T-cell (primary cell): ENCODE measurements around the gene SLC66A1. TPM values are rescaled to one million over a fixed set of nuclear protein-coding genes. Genes with fewer than 3 reads are reported as not detected.
A peak's percentile ranks its signal among the peaks of the same experiment; 100 is the strongest.
"Not testable (repeated sequence)": the region's sequence is repeated elsewhere in the genome, so short reads cannot be mapped to it uniquely, and the experiment has no call there.

Experiments
- ATAC-seq, 4 experiments: fragments of 200-7000 bp in 3 of 4; fragments of 150-1000 bp in 1 of 4; cut with Tn5 transposase; replicated peaks in 1 of 4; 1 replicate in 3 of 4; 2 replicates in 1 of 4; pipeline ENCODE4 v1.10.0; 2021; ENCODE audit warnings: moderate library complexity in 3 of 4, mild to moderate bottlenecking in 2 of 4, moderate number of reproducible peaks in 1 of 4
- CTCF ChIA-PET, 2 donors: fragments of 300-600 bp; sonication (Branson Sonifier 250); formaldehyde crosslinking; loops; one replicate each; lab custom pipeline; 2022; ENCODE audit warnings: antibody characterized with exemption in 2 of 2; lab: Charles Lee
- POLR2A ChIA-PET, 2 donors: fragments of 300-600 bp; sonication (Branson Sonifier 250); formaldehyde crosslinking; loops; one replicate each; lab custom pipeline; 2022; ENCODE audit warnings: antibody characterized with exemption in 2 of 2; lab: Charles Lee
- DNase-seq, 35 experiments: peaks; one replicate each; pipeline versions ENCODE4 v3.0.0 to v3.0.0-alpha.2; 2013 to 2023
- H3K27ac ChIP-seq: one replicate; pipeline ENCODE4 v1.5.1; 2013; ENCODE audit warnings: low read length
- H3K27me3 ChIP-seq, 2 experiments: replicated peaks in 1 of 2; 1 replicate in 1 of 2; 2 replicates in 1 of 2; pipeline versions ENCODE4 v1.6.1 to v1.7.0; 2013; ENCODE audit warnings: low read length in 1 of 2, mixed read lengths in 1 of 2; ENCODE audit not compliant: control insufficient read depth in 2 of 2, insufficient read depth in 2 of 2; ENCODE audit errors: extremely low read depth in 1 of 2
- H3K36me3 ChIP-seq, 2 donors: 1 replicate in 1 of 2; 2 replicates in 1 of 2; pipeline versions ENCODE4 v1.6.1 to v1.7.0; 2013; ENCODE audit warnings: low read length in 1 of 2; ENCODE audit not compliant: control insufficient read depth in 2 of 2, insufficient read depth in 1 of 2; ENCODE audit errors: extremely low read depth in 1 of 2
- H3K4me1 ChIP-seq, 2 experiments: 1 replicate in 1 of 2; 2 replicates in 1 of 2; pipeline versions ENCODE4 v1.6.1 to v1.7.0; 2013; ENCODE audit warnings: low read length in 2 of 2, mixed read lengths in 1 of 2; ENCODE audit not compliant: insufficient read depth in 2 of 2, control insufficient read depth in 1 of 2; ENCODE audit errors: extremely low read depth in 1 of 2
- H3K4me3 ChIP-seq, 2 donors: 1 replicate in 1 of 2; 2 replicates in 1 of 2; pipeline versions ENCODE4 v1.5.1 to v1.7.0; 2013; ENCODE audit warnings: mild to moderate bottlenecking in 2 of 2, low read length in 1 of 2, moderate library complexity in 1 of 2; ENCODE audit not compliant: control insufficient read depth in 1 of 2; ENCODE audit errors: extremely low read depth in 1 of 2
- H3K9me3 ChIP-seq: 2 replicates; pipeline ENCODE4 v1.7.0; 2013
- H3K27ac Mint-ChIP-seq, 2 donors: one replicate each; pipeline ENCODE4 v1.8.0; 2020 to 2021; ENCODE audit warnings: mild to moderate bottlenecking in 2 of 2, mixed read lengths in 2 of 2
- H3K27me3 Mint-ChIP-seq, 2 donors: one replicate each; pipeline ENCODE4 v1.8.0; 2021 to 2022; ENCODE audit warnings: mixed read lengths in 2 of 2
- H3K36me3 Mint-ChIP-seq: one replicate; pipeline ENCODE4 v1.8.0; 2021; ENCODE audit warnings: mixed read lengths
- H3K4me1 Mint-ChIP-seq, 3 donors: one replicate each; pipeline ENCODE4 v1.8.0; 2020 to 2022; ENCODE audit warnings: mixed read lengths in 3 of 3, mild to moderate bottlenecking in 1 of 3
- H3K4me3 Mint-ChIP-seq, 3 donors: one replicate each; pipeline ENCODE4 v1.8.0; 2020 to 2022; ENCODE audit warnings: mild to moderate bottlenecking in 3 of 3, mixed read lengths in 3 of 3, moderate library complexity in 3 of 3
- H3K9me3 Mint-ChIP-seq, 3 donors: one replicate each; pipeline ENCODE4 v1.8.0; 2020 to 2022; ENCODE audit warnings: mixed read lengths in 3 of 3
- WGBS: methylation state at CpG from one replicate; pipeline ENCODE4 v1.1.5; 2013; ENCODE audit warnings: missing lambda C conversion rate; ENCODE audit not compliant: insufficient coverage; 5-methylcytosine and 5-hydroxymethylcytosine counted together
- total RNA-seq, 35 experiments: library from RNA in 6 of 35; stranded (reverse) in 6 of 35; fragments of 120-200 nt in 1 of 35; gene quantifications; one replicate each; pipeline versions ENCODE4 v1.2.1 to v1.2.4 and lab custom pipeline; 2013 to 2026

Gene SLC66A1
- total RNA-seq, 5 donors from 2014 or later (not counting 1 experiment from before 2014, with no cell fraction given): 3.5 to 8.1 (median 7.1) TPM

DNA sequence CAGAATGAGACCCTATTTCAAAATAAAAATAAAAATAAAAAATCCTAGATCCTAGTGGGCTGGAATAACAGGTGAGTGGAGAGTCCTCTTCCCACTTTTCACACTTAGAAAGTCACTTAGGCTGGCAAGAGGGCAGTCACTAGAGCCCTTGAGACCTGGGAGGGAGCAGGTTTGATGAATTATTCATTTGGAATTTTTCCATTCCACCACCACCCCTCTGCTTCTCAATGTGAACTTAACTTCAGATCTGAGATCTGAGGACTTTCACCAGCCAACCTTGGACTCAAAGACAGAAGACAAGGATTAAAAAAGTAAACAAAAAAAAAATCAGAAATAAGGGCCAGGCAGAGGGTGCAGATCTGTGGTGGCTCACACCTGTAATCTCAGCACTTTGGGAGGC is 40.1 kb upstream of the SLC66A1 start:
- ChIA-PET POLR2A (no interaction called here), CTCF (no interaction called here)
- no peak overlapping the region for H3K4me3 Mint-ChIP-seq

DNA sequence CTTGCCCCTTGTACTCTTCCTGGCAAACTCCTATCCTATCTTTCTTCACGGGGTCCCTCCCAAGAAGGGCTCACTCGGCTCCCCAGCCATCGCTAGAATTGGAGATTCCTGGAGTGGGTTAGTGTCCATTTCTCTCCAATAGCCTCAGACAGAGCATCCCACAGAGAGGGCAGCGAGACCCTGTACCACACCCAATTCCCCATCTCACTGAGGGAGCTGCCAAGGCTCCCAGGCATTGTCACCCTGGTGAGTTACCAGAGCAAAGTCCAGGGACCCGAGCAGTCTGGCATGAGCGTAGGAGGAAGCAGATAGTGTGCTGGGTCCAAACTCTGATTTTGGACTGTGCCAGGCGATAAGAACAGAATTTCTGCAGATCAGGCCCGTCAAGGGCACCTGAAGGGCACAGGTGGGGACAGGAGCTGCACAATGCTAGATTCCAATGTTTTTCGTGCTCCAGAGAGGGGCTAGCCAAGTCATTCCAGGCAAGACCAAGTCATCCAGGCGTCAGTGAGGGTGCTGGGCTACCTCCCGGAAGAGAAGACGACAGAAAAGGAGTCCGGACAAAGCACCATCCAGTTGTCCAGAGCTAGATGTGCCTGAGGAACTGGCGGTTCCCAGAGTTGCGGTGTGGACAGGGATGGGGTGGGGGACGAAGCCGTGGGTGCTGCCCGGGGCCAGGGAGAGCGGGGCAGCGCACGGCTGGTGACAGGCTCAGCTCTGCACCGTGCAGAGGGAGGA is 38.9 kb upstream of the SLC66A1 start:
- WGBS: 94% methylated on average over 19 of the region's 22 CpGs
- Histone ChIP-seq H3K27ac (no peak overlapping the region), H3K27me3 (peaks cover 0 to 24% of the 10 kb centered on the region in 2 experiments), H3K9me3 (no peaks in the 10 kb centered on the region), H3K4me3 (no peak overlapping the region), H3K36me3 (no peaks in the 10 kb centered on the region), H3K4me1 (no peaks in the 10 kb centered on the region)
- POLR2A ChIA-PET: interaction anchor here in 1 of 2 donors (0.7 kb wide), 1 partner anchor 10 kb away, joined by 6 read pairs; no protein-coding TSS in a partner anchor
- peaks cover 0 to 7% (median 0%) of the 10 kb centered on the region in 3 donors for H3K4me1 Mint-ChIP-seq
- no peaks in the 10 kb centered on the region for H3K9me3 Mint-ChIP-seq
- no peak overlapping the region for H3K4me3 Mint-ChIP-seq
- DNase-seq (no peak), ATAC-seq (no peak)
- H3K36me3 Mint-ChIP-seq: peaks cover 6% of the 10 kb centered on the region
- no peak overlapping the region for H3K27ac Mint-ChIP-seq
- CTCF ChIA-PET: interaction anchor here in 1 of 2 donors (0.6 kb wide), 2 partner anchors 120 to 262 kb away, joined by 4 to 5 read pairs; no protein-coding TSS in a partner anchor
- H3K27me3 Mint-ChIP-seq: peaks cover 7 to 26% of the 10 kb centered on the region in 2 donors

More for the DNA sequence above, 40.1 kb upstream of the SLC66A1 start:
- Mint-ChIP-seq H3K27me3 (peaks cover 7 to 26% of the 10 kb centered on the region in 2 donors), H3K9me3 (no peaks in the 10 kb centered on the region), H3K36me3 (peaks cover 6% of the 10 kb centered on the region), H3K4me1 (peaks cover 0 to 7% (median 0%) of the 10 kb centered on the region in 3 donors), H3K27ac (no peak overlapping the region)
- DNase-seq: no peak
- Histone ChIP-seq H3K36me3 (no peaks in the 10 kb centered on the region), H3K4me3 (no peak overlapping the region), H3K9me3 (no peaks in the 10 kb centered on the region), H3K4me1 (no peaks in the 10 kb centered on the region), H3K27me3 (peaks cover 0 to 24% of the 10 kb centered on the region in 2 experiments), H3K27ac (no peak overlapping the region)
- ATAC-seq: no peak

DNA sequence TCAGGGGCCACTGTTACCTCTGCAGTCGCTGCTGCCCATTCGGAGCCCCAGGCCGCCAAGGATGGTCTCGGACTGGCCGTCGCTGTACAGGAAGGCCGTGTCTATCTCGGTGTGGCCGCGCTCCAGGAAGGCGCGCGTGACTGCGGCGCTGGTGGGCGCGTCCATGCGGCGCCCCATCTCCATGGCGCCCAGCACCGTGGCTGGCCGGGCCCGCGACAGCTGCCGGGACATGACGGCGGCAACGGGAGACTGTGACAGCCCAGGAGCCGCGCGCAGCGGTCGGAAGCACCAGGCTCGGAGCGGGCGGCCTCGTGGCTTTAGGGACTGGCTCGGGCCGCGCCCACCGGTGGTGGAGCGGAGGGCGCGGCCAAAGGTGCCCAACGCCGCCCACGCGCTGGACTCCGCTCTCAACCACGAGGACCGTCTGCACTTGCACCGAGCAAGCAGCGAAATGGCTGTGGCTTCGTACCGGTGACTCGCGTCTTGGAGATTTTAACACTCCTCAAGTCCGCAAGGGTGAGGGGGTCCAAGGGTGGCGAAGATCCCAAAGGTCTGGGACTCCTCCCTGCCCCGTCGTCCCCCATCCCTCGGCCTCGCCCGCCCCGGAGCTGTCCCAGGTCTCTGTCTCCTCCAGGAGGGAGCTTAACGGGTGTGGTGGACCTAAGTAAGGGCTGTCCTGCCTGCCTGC is 38.1 kb upstream of the SLC66A1 start:
- peak in 3 of 4 experiments; percentile 41 to 46 (median 44) for ATAC-seq

GRCh38 chr1:19274636-19275035 is 37.5 kb upstream of the SLC66A1 start:
- POLR2A ChIA-PET: no interaction called here
- no peak for ATAC-seq
- H3K9me3 Mint-ChIP-seq: peaks cover 0 to 4% (median 0%) of the 10 kb centered on the region in 3 donors
- 100% methylated on average over 2 of the region's 5 CpGs for WGBS
- H3K4me3 Mint-ChIP-seq: no peak overlapping the region
- no peaks in the 10 kb centered on the region for H3K9me3 ChIP-seq
- H3K27ac ChIP-seq: no peak overlapping the region
- no peaks in the 10 kb centered on the region for H3K4me1 ChIP-seq
- H3K27ac Mint-ChIP-seq: no peak overlapping the region
- CTCF ChIA-PET: interaction anchor here in 1 of 2 donors (0.6 kb wide), 1 partner anchor 55 kb away, joined by 3 read pairs; no protein-coding TSS in a partner anchor
- peaks cover 0 to 7% (median 0%) of the 10 kb centered on the region in 3 donors for H3K4me1 Mint-ChIP-seq
- H3K4me3 ChIP-seq: no peak overlapping the region
- H3K36me3 ChIP-seq: no peaks in the 10 kb centered on the region
- H3K27me3 Mint-ChIP-seq: peaks cover 7 to 26% of the 10 kb centered on the region in 2 donors
- peaks cover 0 to 24% of the 10 kb centered on the region in 2 experiments for H3K27me3 ChIP-seq
- no peak for DNase-seq
- peaks cover 6% of the 10 kb centered on the region for H3K36me3 Mint-ChIP-seq

More for the DNA sequence above, 38.1 kb upstream of the SLC66A1 start:
- H3K4me3 ChIP-seq, H3K9me3 ChIP-seq, H3K36me3 Mint-ChIP-seq, H3K27ac ChIP-seq, H3K36me3 ChIP-seq, H3K27ac Mint-ChIP-seq, H3K9me3 Mint-ChIP-seq, DNase-seq, H3K4me1 ChIP-seq, H3K4me1 Mint-ChIP-seq, POLR2A ChIA-PET, H3K4me3 Mint-ChIP-seq, CTCF ChIA-PET: not testable (repeated sequence)
- 26% methylated on average over 40 of the region's 66 CpGs for WGBS
- peaks cover 0 to 24% of the 10 kb centered on the region in 2 experiments for H3K27me3 ChIP-seq
- peaks cover 7 to 26% of the 10 kb centered on the region in 2 donors for H3K27me3 Mint-ChIP-seq

- H3K4me1 Mint-ChIP-seq: peaks cover 2 to 9% (median 4%) of the 10 kb centered on the region in 3 donors
- Histone ChIP-seq H3K4me1 (peaks cover under 1 to 5% of the 10 kb centered on the region in 2 experiments), H3K27me3 (peaks cover 0 to 9% of the 10 kb centered on the region in 2 experiments)
These were observed 28.2 kb upstream of the SLC66A1 start for GRCh38 chr1:19283891-19284290.

GRCh38 chr1:19284881-19285280 is 27.2 kb upstream of the SLC66A1 start:
- ChIA-PET CTCF (no interaction called here), POLR2A (no interaction called here)
- Histone ChIP-seq H3K27ac (no peak overlapping the region), H3K9me3 (no peaks in the 10 kb centered on the region), H3K27me3 (peaks cover 0 to 16% of the 10 kb centered on the region in 2 experiments), H3K4me1 (peaks cover 3 to 9% of the 10 kb centered on the region in 2 experiments), H3K4me3 (no peak overlapping the region), H3K36me3 (no peaks in the 10 kb centered on the region)
- WGBS: 37% methylated on average over 3 of the region's 8 CpGs
- DNase-seq (no peak), ATAC-seq (no peak)
- no peak overlapping the region for H3K4me3 Mint-ChIP-seq
- H3K27me3 Mint-ChIP-seq: peaks cover 9 to 13% of the 10 kb centered on the region in 2 donors
- H3K4me1 Mint-ChIP-seq: peaks cover 6 to 19% (median 8%) of the 10 kb centered on the region in 3 donors
- H3K27ac Mint-ChIP-seq: no peak overlapping the region
- no peaks in the 10 kb centered on the region for H3K9me3 Mint-ChIP-seq
- no peaks in the 10 kb centered on the region for H3K36me3 Mint-ChIP-seq

More at GRCh38 chr1:19283891-19284290, 28.2 kb upstream of the SLC66A1 start:
- H3K36me3 ChIP-seq: no peaks in the 10 kb centered on the region
- H3K27ac ChIP-seq: no peak overlapping the region
- H3K4me3 ChIP-seq: no peak overlapping the region
- POLR2A ChIA-PET: no interaction called here
- H3K27ac Mint-ChIP-seq: no peak overlapping the region
- peaks cover 0 to 9% of the 10 kb centered on the region in 2 donors for H3K27me3 Mint-ChIP-seq
- ATAC-seq (no peak), DNase-seq (no peak)
- peaks cover 0 to 4% (median 0%) of the 10 kb centered on the region in 3 donors for H3K9me3 Mint-ChIP-seq
- H3K36me3 Mint-ChIP-seq: no peaks in the 10 kb centered on the region
- H3K4me3 Mint-ChIP-seq: no peak overlapping the region
- CTCF ChIA-PET: no interaction called here
- WGBS: 92% methylated on average over 7 of the region's 9 CpGs
- no peaks in the 10 kb centered on the region for H3K9me3 ChIP-seq
